Trophoblast cell (in vitro differentiated cells and primary cell): ENCODE data around the gene TUBB.
"Not testable (repeated sequence)": the region's sequence is repeated elsewhere in the genome, so short reads cannot be mapped to it uniquely, and the experiment has no call there.

ENCODE experiments used
- DNase-seq, 2 donors: peaks; one replicate each; pipeline ENCODE4 v3.0.0-alpha.2; 2016
- H2AFZ ChIP-seq: 2 replicates; pipeline ENCODE4 v1.6.1; 2013; ENCODE audit warnings: low read length, moderate library complexity, mild to moderate bottlenecking; ENCODE audit not compliant: insufficient read depth, poor library complexity
- H2AK5ac ChIP-seq: 2 replicates; pipeline ENCODE4 v1.6.1; 2013; ENCODE audit warnings: mild to moderate bottlenecking, low read length
- H2BK120ac ChIP-seq: 2 replicates; pipeline ENCODE4 v1.6.1; 2013; ENCODE audit warnings: low read length, mild to moderate bottlenecking, moderate library complexity; ENCODE audit not compliant: insufficient read depth, poor library complexity
- H2BK12ac ChIP-seq: 2 replicates; pipeline ENCODE4 v1.6.1; 2013; ENCODE audit warnings: mild to moderate bottlenecking, low read length, moderate library complexity
- H2BK5ac ChIP-seq: 2 replicates; pipeline ENCODE4 v1.6.1; 2013; ENCODE audit warnings: low read length, low read depth, moderate library complexity, mild to moderate bottlenecking; ENCODE audit not compliant: poor library complexity
- H3K14ac ChIP-seq: 2 replicates; pipeline ENCODE4 v1.6.1; 2013; ENCODE audit warnings: mild to moderate bottlenecking, low read length
- H3K18ac ChIP-seq: 2 replicates; pipeline ENCODE4 v1.6.1; 2013; ENCODE audit warnings: mild to moderate bottlenecking, low read length
- H3K23ac ChIP-seq: 2 replicates; pipeline ENCODE4 v1.6.1; 2013; ENCODE audit warnings: low read length
- H3K27ac ChIP-seq: 2 replicates; pipeline ENCODE4 v1.5.1; 2013; ENCODE audit warnings: low read depth, mild to moderate bottlenecking, inconsistent platforms, low read length, moderate library complexity
- H3K27me3 ChIP-seq: 2 replicates; pipeline ENCODE4 v1.6.1; 2013; ENCODE audit warnings: inconsistent platforms, mild to moderate bottlenecking, low read length, moderate library complexity; ENCODE audit not compliant: insufficient read depth
- H3K36me3 ChIP-seq, 2 experiments: 1 replicate in 1 of 2; 2 replicates in 1 of 2; pipeline ENCODE4 v1.6.1; 2013; ENCODE audit warnings: low read length in 2 of 2, mild to moderate bottlenecking in 2 of 2, moderate library complexity in 1 of 2; ENCODE audit not compliant: insufficient read depth in 2 of 2, control insufficient read depth in 1 of 2
- H3K4ac ChIP-seq: 2 replicates; pipeline ENCODE4 v1.6.1; 2013; ENCODE audit warnings: low read depth, mild to moderate bottlenecking, low read length, moderate library complexity
- H3K4me1 ChIP-seq, 2 experiments: 1 replicate in 1 of 2; 2 replicates in 1 of 2; pipeline ENCODE4 v1.6.1; 2013; ENCODE audit warnings: low read length in 2 of 2, mild to moderate bottlenecking in 2 of 2, moderate library complexity in 1 of 2; ENCODE audit not compliant: insufficient read depth in 2 of 2, control insufficient read depth in 1 of 2
- H3K4me2 ChIP-seq: 2 replicates; pipeline ENCODE4 v1.6.1; 2013; ENCODE audit warnings: inconsistent platforms, mild to moderate bottlenecking, low read length, moderate library complexity
- H3K4me3 ChIP-seq: 2 replicates; pipeline ENCODE4 v1.5.1; 2013; ENCODE audit warnings: mild to moderate bottlenecking, low read depth, low read length, inconsistent platforms
- H3K79me1 ChIP-seq: one replicate; pipeline ENCODE4 v1.6.1; 2013; ENCODE audit warnings: low read length
- H3K79me2 ChIP-seq: 2 replicates; pipeline ENCODE4 v1.6.1; 2013; ENCODE audit warnings: low read length, mild to moderate bottlenecking; ENCODE audit not compliant: control insufficient read depth, insufficient read depth, poor library complexity
- H3K9ac ChIP-seq: 2 replicates; pipeline ENCODE4 v1.6.1; 2013; ENCODE audit warnings: mild to moderate bottlenecking, low read length
- H3K9me3 ChIP-seq: 2 replicates; pipeline ENCODE4 v1.6.1; 2013; ENCODE audit warnings: low read depth, mild to moderate bottlenecking, control low read depth, inconsistent platforms, low read length; ENCODE audit not compliant: insufficient read depth
- H4K12ac ChIP-seq: 2 replicates; pipeline ENCODE4 v1.6.1; 2013; ENCODE audit warnings: low read depth, mild to moderate bottlenecking, low read length, moderate library complexity
- H4K8ac ChIP-seq: 2 replicates; pipeline ENCODE4 v1.6.1; 2013; ENCODE audit warnings: low read depth, mild to moderate bottlenecking, low read length, moderate library complexity
- H4K91ac ChIP-seq: one replicate; pipeline ENCODE4 v1.6.1; 2013; ENCODE audit warnings: low read depth, mild to moderate bottlenecking, low read length, moderate library complexity
- WGBS: extraction: QIAGEN DNeasy Blood & Tissue Kit; methylation state at CpG from one replicate; pipeline ENCODE4 v1.1.7; 2013; ENCODE audit warnings: missing lambda C conversion rate; ENCODE audit not compliant: insufficient read length, insufficient coverage; ENCODE audit errors: extremely low coverage; 5-methylcytosine and 5-hydroxymethylcytosine counted together

The TUBB gene

GRCh38 chr6:30752157-30752927, 32.2 kb downstream of the TUBB start:
- peaks cover 26 to 28% of the 10 kb centered on the region in 2 experiments for H3K4me1 ChIP-seq
- H3K27ac ChIP-seq, result peak overlapping the region; percentile 100
- no peaks in the 10 kb centered on the region for H3K9me3 ChIP-seq
- H3K4me2 ChIP-seq, result no peak overlapping the region
- no peak overlapping the region for H3K23ac ChIP-seq
- WGBS, result no CpG with 5 or more reads among the region's 12 CpGs
- H4K12ac ChIP-seq, result peak overlapping the region; percentile 55
- H3K14ac ChIP-seq, result peak overlapping the region; percentile 94
- peak overlapping the region; percentile 61 for H3K4ac ChIP-seq
- peak overlapping the region; percentile 96 for H2BK12ac ChIP-seq
- no peak overlapping the region for H3K4me3 ChIP-seq
- H2BK5ac ChIP-seq, result peak overlapping the region; percentile 98
- H4K8ac ChIP-seq, result peak overlapping the region; percentile 85
- H3K9ac ChIP-seq, result no peak overlapping the region
- H3K18ac ChIP-seq, result peak overlapping the region; percentile 71
- H2AK5ac ChIP-seq, result peak overlapping the region; percentile 56
- peak; percentile 49 to 60 for DNase-seq
- peaks cover 45% of the 10 kb centered on the region for H3K79me1 ChIP-seq
- H3K36me3 ChIP-seq, result no peaks in the 10 kb centered on the region
- H3K27me3 ChIP-seq, result no peaks in the 10 kb centered on the region
- peak overlapping the region; percentile 94 for H2BK120ac ChIP-seq
- peaks cover 2% of the 10 kb centered on the region for H3K79me2 ChIP-seq
- H2AFZ ChIP-seq, result peak overlapping the region; percentile 43
- H4K91ac ChIP-seq, result peak overlapping the region; percentile 96

GRCh38 chr6:30754631-30755030, 34.5 kb downstream of the TUBB start:
- Histone ChIP-seq H3K27me3 (no peaks in the 10 kb centered on the region), H2BK120ac (peak overlapping the region; percentile 55), H3K4ac (no peak overlapping the region), H3K23ac (no peak overlapping the region), H4K8ac (no peak overlapping the region), H3K27ac (no peak overlapping the region), H2AFZ (no peak overlapping the region), H3K4me2 (no peak overlapping the region), H3K4me1 (peaks cover 19 to 23% of the 10 kb centered on the region in 2 experiments), H3K4me3 (no peak overlapping the region), H2BK12ac (peak overlapping the region; percentile 87), H2BK5ac (peak overlapping the region; percentile 30), H4K12ac (no peak overlapping the region), H2AK5ac (no peak overlapping the region), H3K79me1 (peaks cover 46% of the 10 kb centered on the region), H3K36me3 (no peaks in the 10 kb centered on the region), H3K9ac (no peak overlapping the region), H3K14ac (no peak overlapping the region), H3K79me2 (peaks cover 7% of the 10 kb centered on the region), H3K9me3 (no peaks in the 10 kb centered on the region), H4K91ac (peak overlapping the region; percentile 90), H3K18ac (no peak overlapping the region)
- no peak for DNase-seq
- no CpG with 5 or more reads among the region's 3 CpGs for WGBS

- peaks cover 53% of the 10 kb centered on the region for H3K79me1 ChIP-seq
- H3K14ac ChIP-seq, H2BK5ac ChIP-seq, H3K27ac ChIP-seq, H3K4ac ChIP-seq, H2AFZ ChIP-seq, DNase-seq, H3K9ac ChIP-seq, H3K9me3 ChIP-seq, H3K4me3 ChIP-seq, H3K27me3 ChIP-seq, H4K12ac ChIP-seq, H2BK12ac ChIP-seq, H2AK5ac ChIP-seq, H3K4me2 ChIP-seq, H3K36me3 ChIP-seq, H4K8ac ChIP-seq, H3K18ac ChIP-seq, H3K23ac ChIP-seq: not testable (repeated sequence)
- WGBS, result no CpG with 5 or more reads among the region's 7 CpGs
- peaks cover 27 to 31% of the 10 kb centered on the region in 2 experiments for H3K4me1 ChIP-seq
- peaks cover 13% of the 10 kb centered on the region for H3K79me2 ChIP-seq
- H4K91ac ChIP-seq, result peak overlapping the region; percentile 65
- H2BK120ac ChIP-seq, result peak overlapping the region; percentile 59
Measured at GRCh38 chr6:30756405-30757003, 36.4 kb downstream of the TUBB start.

- peak overlapping the region; percentile 52 for H2BK5ac ChIP-seq
- peaks cover 13% of the 10 kb centered on the region for H3K79me2 ChIP-seq
- H2BK12ac ChIP-seq, result peak overlapping the region; percentile 78
- H2AFZ ChIP-seq, result no peak overlapping the region
- H3K79me1 ChIP-seq, result peaks cover 51% of the 10 kb centered on the region
- H4K91ac ChIP-seq, result peak overlapping the region; percentile 59
- H3K4me2 ChIP-seq, result no peak overlapping the region
- peaks cover 20 to 25% of the 10 kb centered on the region in 2 experiments for H3K4me1 ChIP-seq
- no peak overlapping the region for H3K18ac ChIP-seq
- no peaks in the 10 kb centered on the region for H3K27me3 ChIP-seq
- H2BK120ac ChIP-seq, result peak overlapping the region; percentile 52
- H3K27ac ChIP-seq, result no peak overlapping the region
- H3K23ac ChIP-seq, result no peak overlapping the region
- no peak for DNase-seq
- H3K36me3 ChIP-seq, result no peaks in the 10 kb centered on the region
- H4K12ac ChIP-seq, result no peak overlapping the region
- H3K9ac ChIP-seq, result no peak overlapping the region
- H3K9me3 ChIP-seq, result peaks cover 3% of the 10 kb centered on the region
- WGBS, result no CpG with 5 or more reads among the region's 1 CpG
- no peak overlapping the region for H3K4me3 ChIP-seq
- peak overlapping the region; percentile 9 for H3K14ac ChIP-seq
- H4K8ac ChIP-seq, result no peak overlapping the region
- H2AK5ac ChIP-seq, result no peak overlapping the region
- no peak overlapping the region for H3K4ac ChIP-seq
Measured at GRCh38 chr6:30757261-30757904, 37.2 kb downstream of the TUBB start.
